Activated T-helper 17 cell treated with anti-CD3 and anti-CD28 coated beads, Interleukin-2, amount 50 U/mL, for 72 hours (primary cell): ENCODE results near the gene MEIS2. TPM values are rescaled to one million over a fixed set of nuclear protein-coding genes. Genes with fewer than 3 reads are reported as not detected.

ENCODE experiments used
- ATAC-seq: fragments of 150-1000 bp; cut with Tn5 transposase; replicated peaks from 2 replicates; pipeline ENCODE4 v1.10.0; 2021; ENCODE audit warnings: mild to moderate bottlenecking, moderate library complexity
- H3K27ac Mint-ChIP-seq: one replicate; pipeline ENCODE4 v1.8.0; 2022; ENCODE audit warnings: mixed read lengths
- H3K27me3 Mint-ChIP-seq: one replicate; pipeline ENCODE4 v1.8.0; 2022; ENCODE audit warnings: mixed read lengths
- H3K36me3 Mint-ChIP-seq: one replicate; pipeline ENCODE4 v1.8.0; 2022; ENCODE audit warnings: low read depth, mild to moderate bottlenecking, mixed read lengths
- H3K4me1 Mint-ChIP-seq: one replicate; pipeline ENCODE4 v1.8.0; 2022; ENCODE audit warnings: mixed read lengths
- H3K4me3 Mint-ChIP-seq: one replicate; pipeline ENCODE4 v1.8.0; 2022; ENCODE audit warnings: mild to moderate bottlenecking, mixed read lengths
- H3K9me3 Mint-ChIP-seq: one replicate; pipeline ENCODE4 v1.8.0; 2022; ENCODE audit warnings: mixed read lengths
- total RNA-seq, 2 donors: library from RNA; stranded (reverse); gene quantifications; one replicate each; pipeline ENCODE4 v1.2.3, GENCODE V29; 2022

Gene MEIS2
- not detected for total RNA-seq

DNA sequence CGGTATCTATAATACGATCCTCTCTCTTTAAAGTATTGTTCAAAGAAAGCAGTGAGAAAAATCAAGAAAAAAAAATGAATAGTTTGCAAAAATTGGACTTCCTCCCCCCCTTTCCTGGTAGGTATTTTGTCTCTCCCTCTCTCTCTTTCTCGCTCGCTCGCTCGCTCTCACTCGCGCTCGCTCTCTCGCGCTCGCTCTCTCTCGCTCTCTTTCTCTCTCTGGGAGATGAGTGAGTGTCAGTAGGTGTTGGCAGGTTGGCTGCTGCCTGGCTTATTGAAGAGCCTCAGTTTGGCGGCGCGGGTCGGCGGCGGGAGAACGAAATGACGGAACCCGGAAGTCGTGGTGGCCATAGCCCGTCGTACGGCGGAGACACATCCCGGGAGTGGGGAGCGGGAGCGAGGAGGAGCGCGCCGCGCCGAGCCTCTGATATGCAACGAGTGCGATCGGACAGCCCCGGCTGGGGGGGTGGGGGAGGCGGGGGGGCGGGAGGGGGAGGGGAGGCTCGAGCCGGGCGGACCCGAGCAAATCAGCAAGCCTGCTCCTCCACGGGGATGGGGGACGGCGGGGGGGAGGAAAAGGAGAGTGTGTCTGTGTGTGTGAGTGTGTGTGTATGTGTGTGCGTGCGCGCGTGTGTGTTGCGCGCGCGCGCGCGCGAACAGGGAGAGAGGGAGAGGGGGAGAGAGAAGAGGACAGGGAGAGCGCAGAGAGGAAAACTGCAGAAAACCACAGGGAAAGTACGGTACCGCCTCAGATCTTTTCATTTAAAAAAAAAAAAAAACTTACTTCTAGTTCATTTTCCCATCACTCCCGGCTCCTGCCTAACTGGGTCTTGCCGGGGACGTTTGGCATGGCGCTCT is at the start of gene MEIS2:
Gene MEIS2, minus strand, starts transcription at position 441 of the 857 bp plus-strand sequence. CDS start 1,083 bp downstream, outside the sequence.
- peak within 1 kb of the TSS; percentile 79 for H3K4me3 Mint-ChIP-seq
- H3K9me3 Mint-ChIP-seq, result peaks cover 4% of the 10 kb centered on the region
- H3K27ac Mint-ChIP-seq, result no peak within 1 kb of the TSS
- H3K36me3 Mint-ChIP-seq, result peaks cover 31% of the 10 kb centered on the region
- peaks cover 72% of the 10 kb centered on the region for H3K27me3 Mint-ChIP-seq
- ATAC-seq, result peak; percentile 69
- H3K4me1 Mint-ChIP-seq, result peaks cover 20% of the 10 kb centered on the region

DNA sequence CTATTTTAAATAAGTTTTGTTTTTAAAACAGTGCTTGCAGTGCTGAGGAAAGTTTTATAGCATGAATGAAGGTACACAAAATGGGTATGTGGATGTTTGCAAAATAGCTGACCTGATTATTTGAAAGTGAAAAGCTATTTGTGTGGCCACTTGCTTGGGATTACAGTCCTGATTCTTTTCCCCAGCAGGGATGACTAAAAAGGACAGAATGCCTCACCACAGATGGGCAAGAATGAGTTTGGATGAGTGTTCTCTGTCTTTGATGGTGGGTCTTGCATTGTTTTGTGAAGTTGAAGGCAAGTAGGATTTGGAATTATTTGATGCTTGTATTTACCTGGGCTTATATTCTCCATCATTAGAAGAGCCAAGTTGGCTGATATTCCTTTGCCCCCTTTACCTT is 48.8 kb upstream of the MEIS2 start:
- Mint-ChIP-seq H3K36me3 (no peaks in the 10 kb centered on the region), H3K27me3 (peaks cover 6% of the 10 kb centered on the region), H3K9me3 (peaks cover 3% of the 10 kb centered on the region), H3K4me3 (no peak overlapping the region), H3K4me1 (no peaks in the 10 kb centered on the region), H3K27ac (no peak overlapping the region)
- no peak for ATAC-seq

DNA sequence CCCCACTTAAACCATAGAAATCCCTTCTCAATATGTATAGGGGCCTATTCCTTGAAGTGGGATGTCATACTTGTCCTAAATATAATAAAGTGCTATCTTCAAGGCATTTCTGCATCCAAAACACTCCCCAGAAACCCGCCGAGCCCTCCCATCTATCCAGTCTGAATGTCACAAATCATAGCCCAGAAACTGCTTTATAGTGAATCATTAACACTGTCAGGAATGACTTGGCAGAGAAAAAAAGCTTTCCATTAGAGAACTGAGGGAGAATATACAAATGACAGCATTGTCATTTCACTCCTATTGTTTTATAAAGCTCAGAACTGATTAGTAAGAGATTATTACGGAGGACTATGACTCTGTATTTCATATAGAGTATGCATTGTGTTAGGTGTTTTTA is 48.4 kb upstream of the MEIS2 start:
- Mint-ChIP-seq H3K36me3 (no peaks in the 10 kb centered on the region), H3K4me3 (no peak overlapping the region), H3K9me3 (peaks cover 3% of the 10 kb centered on the region), H3K27ac (no peak overlapping the region), H3K27me3 (peaks cover 10% of the 10 kb centered on the region), H3K4me1 (no peaks in the 10 kb centered on the region)
- ATAC-seq, result no peak

DNA sequence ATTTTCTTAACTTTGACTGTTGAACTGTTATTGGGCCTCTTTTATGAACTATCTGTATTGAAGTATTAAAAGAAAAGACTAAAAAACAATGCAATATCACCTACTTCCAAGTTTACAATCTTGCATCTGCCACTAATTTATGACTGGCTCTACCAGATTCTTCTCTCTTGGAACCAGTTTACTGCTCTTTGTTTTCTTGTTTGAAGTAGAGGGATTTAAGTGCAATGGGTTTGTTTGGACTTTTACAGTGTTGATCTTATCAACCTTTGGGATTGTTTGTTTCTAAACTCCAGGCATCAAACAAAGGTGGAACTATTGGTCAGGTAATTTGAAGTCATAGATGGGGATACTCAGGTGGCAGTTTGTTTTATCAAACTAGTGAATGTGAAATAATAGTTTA is 43.0 kb upstream of the MEIS2 start:
- H3K4me1 Mint-ChIP-seq, result no peaks in the 10 kb centered on the region
- H3K4me3 Mint-ChIP-seq, result no peak overlapping the region
- H3K27me3 Mint-ChIP-seq, result peaks cover 16% of the 10 kb centered on the region
- ATAC-seq, result no peak
- H3K9me3 Mint-ChIP-seq, result peaks cover 3% of the 10 kb centered on the region
- no peak overlapping the region for H3K27ac Mint-ChIP-seq
- no peaks in the 10 kb centered on the region for H3K36me3 Mint-ChIP-seq

DNA sequence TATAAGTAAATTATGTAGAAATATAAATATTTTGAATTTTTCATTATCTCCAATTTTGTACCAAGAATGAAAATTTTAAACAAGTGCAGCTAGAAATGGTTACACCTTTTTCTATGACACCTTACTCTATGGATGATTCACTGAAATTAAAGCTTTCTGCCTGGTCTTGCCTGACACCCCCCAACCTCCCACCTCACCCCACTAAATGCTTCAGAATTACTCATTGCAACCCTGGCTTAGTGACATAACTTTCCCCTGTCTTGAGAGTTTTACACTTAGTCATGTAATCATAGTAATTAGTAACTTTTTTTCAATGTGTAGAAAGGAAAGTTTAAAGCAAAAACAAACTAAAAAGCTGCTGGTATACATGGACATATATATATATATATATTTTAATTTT is 42.0 kb upstream of the MEIS2 start:
- Mint-ChIP-seq H3K4me3 (no peak overlapping the region), H3K4me1 (no peaks in the 10 kb centered on the region), H3K36me3 (no peaks in the 10 kb centered on the region), H3K27ac (no peak overlapping the region), H3K27me3 (peaks cover 19% of the 10 kb centered on the region), H3K9me3 (peaks cover 3% of the 10 kb centered on the region)
- ATAC-seq, result no peak

DNA sequence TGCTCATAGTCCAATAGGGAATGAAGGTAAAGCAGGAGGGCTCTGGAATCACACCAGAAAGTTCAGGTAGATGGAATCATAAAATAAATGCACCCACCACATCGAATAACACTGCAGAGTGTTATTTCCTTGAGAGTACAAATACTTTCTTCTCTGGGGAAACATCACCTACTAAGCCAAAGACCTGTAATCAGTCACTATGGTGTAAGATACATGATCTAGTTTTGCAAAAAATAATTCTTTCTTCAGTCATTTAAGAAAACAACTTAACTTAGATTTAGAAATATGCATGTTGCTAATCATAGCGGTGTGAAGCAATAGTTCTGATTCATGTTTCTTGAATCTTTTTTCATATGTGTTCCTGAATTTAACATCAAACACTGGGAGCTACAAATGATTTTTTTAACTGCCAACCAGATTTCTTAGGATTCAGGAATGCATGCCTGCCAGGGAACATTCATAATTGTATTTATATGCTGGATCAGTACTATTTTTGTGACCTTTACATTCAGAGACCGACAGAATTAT is 40.2 kb upstream of the MEIS2 start:
- ATAC-seq, result no peak
- no peak overlapping the region for H3K4me3 Mint-ChIP-seq
- peaks cover 3% of the 10 kb centered on the region for H3K9me3 Mint-ChIP-seq
- peaks cover 19% of the 10 kb centered on the region for H3K27me3 Mint-ChIP-seq
- H3K4me1 Mint-ChIP-seq, result no peaks in the 10 kb centered on the region
- no peaks in the 10 kb centered on the region for H3K36me3 Mint-ChIP-seq
- H3K27ac Mint-ChIP-seq, result no peak overlapping the region

DNA sequence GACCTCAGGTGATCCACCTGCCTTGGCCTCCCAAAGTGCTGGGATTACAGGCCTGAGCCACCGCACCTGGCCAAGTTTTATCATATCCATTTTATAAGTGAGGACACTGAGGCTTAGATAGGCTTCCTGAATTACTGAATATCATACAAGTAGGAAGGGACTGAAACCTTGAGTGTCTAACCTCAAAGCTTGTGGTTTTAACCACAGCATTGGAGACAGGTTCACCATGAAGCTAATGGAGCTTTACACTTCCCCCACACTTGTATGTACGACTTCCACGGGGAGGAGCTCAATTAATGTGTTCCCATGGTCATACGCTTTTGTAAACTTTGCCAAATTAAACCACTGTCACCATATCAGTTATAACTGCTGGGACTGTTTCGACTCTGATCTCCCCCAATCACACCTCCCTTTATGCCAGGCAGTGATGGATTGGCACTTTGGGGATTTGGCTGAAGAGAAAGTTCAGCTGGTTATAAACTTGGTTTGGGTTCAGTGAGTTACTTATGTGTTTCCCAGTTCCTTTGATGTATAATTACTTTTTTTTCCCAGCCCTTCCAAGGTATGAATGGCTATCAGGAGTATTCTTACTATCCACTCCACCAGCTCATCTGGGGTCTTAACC is 38.4 kb upstream of the MEIS2 start:
- Mint-ChIP-seq H3K36me3 (no peaks in the 10 kb centered on the region), H3K27ac (no peak overlapping the region), H3K9me3 (no peaks in the 10 kb centered on the region), H3K27me3 (peaks cover 12% of the 10 kb centered on the region), H3K4me1 (no peaks in the 10 kb centered on the region), H3K4me3 (no peak overlapping the region)
- no peak for ATAC-seq

DNA sequence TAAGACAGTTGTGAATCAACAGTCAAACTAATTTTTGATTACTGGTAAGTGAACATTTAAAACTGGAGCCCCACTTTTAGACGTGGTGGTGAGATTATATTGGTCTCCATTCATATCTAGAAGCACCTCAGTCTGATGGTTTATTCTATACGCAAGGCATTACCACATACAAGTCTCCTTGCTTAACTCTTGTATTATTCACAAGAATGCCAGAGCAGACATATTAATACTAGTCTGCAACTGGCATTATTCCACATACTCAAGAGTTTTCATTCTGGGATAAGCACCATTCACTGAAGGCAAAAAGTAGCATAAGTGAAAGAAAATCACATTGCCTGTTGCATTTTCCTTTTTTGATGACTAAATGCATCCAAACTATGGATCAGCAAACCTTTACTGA is 36.9 kb upstream of the MEIS2 start:
- Mint-ChIP-seq H3K9me3 (no peaks in the 10 kb centered on the region), H3K4me1 (no peaks in the 10 kb centered on the region)

DNA sequence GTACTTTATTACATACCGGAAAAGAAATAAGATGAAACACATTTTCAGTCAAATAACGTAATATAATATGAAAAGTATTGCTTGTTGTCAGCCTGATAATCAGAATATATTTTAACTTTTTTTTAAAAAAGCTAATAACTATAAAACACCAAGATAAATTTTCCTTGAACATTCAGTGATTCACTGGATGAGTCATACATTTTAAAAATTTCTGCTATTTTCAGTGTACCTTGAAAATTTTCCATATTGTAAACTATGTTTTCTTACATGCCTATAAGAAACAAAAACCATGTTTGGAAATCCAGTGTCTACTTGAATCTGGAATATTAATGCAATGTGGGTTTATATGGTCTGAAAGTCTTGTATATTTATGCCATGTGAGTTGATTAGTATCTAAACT is 36.3 kb upstream of the MEIS2 start:
- Mint-ChIP-seq H3K4me1 (no peaks in the 10 kb centered on the region), H3K27ac (no peak overlapping the region), H3K9me3 (no peaks in the 10 kb centered on the region), H3K27me3 (peaks cover 15% of the 10 kb centered on the region), H3K4me3 (no peak overlapping the region), H3K36me3 (no peaks in the 10 kb centered on the region)
- no peak for ATAC-seq

More for the DNA sequence above, 36.9 kb upstream of the MEIS2 start:
- peaks cover 15% of the 10 kb centered on the region for H3K27me3 Mint-ChIP-seq
- H3K4me3 Mint-ChIP-seq, result no peak overlapping the region
- H3K36me3 Mint-ChIP-seq, result no peaks in the 10 kb centered on the region
- H3K27ac Mint-ChIP-seq, result no peak overlapping the region
- no peak for ATAC-seq

DNA sequence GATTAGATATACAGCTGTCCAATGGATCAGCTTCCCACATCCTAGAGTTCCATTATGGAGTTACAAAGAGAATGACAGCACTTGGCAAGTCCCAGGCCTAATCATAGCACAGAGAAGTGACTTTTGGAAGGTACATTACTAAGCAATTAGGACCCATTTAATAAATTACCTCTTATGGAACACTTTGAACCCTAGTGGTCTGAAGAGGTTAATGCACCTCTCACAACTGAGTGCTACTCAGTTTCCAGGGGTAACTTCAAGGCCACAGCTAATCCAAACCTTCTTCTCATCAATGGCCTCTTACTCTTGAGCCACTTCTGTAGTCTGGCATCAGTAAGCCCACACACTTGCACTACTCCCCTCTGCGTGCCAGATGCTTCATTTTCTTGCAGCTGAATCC is 34.9 kb upstream of the MEIS2 start:
- Mint-ChIP-seq H3K36me3 (no peaks in the 10 kb centered on the region), H3K4me3 (no peak overlapping the region), H3K9me3 (no peaks in the 10 kb centered on the region), H3K27ac (no peak overlapping the region), H3K4me1 (no peaks in the 10 kb centered on the region), H3K27me3 (peaks cover 18% of the 10 kb centered on the region)
- no peak for ATAC-seq

DNA sequence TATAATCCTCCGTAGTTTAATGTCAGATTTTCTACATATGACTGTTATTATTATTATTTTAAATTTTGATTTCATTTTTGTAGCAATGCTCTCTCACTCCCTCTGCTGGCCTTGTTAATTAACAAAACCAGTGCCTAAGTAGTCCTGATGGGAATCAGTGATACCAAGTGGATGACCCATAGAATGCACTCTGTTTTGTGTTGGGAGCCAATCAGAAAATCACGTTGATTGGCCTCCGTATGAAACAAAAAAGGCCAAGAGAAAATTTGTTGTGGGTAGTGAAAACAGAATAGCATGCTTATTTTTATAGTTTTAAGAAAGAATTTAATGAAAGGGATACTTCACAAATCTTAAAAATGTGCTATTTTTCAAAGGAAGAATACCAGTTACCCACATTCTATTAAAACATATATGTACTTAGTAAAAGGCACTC is 34.4 kb upstream of the MEIS2 start:
- Mint-ChIP-seq H3K9me3 (no peaks in the 10 kb centered on the region), H3K27ac (no peak overlapping the region)

DNA sequence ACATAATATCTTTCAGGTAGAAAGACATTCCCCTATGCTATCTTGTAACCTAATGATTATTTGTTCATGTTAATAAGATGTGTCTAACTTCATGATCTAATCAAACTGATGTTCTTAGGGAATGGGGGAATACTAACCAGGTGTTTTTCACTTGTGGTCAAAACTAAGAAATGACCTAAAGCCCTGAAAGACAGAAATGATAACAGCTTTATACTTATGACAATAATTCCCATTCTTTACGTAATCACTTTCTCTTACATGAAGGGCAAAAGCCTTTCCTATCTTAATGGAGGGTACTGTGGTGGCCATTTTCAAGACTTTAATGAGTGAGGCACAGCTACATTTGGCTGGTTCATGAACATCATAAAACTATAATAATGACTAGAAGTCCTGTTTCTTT is 33.9 kb upstream of the MEIS2 start:
- no peak for ATAC-seq
- H3K4me3 Mint-ChIP-seq, result no peak overlapping the region
- peaks cover 23% of the 10 kb centered on the region for H3K27me3 Mint-ChIP-seq
- no peaks in the 10 kb centered on the region for H3K36me3 Mint-ChIP-seq
- no peaks in the 10 kb centered on the region for H3K4me1 Mint-ChIP-seq
- H3K27ac Mint-ChIP-seq, result no peak overlapping the region
- no peaks in the 10 kb centered on the region for H3K9me3 Mint-ChIP-seq

More for the DNA sequence above, 34.4 kb upstream of the MEIS2 start:
- H3K4me3 Mint-ChIP-seq, result no peak overlapping the region
- H3K36me3 Mint-ChIP-seq, result no peaks in the 10 kb centered on the region
- peaks cover 18% of the 10 kb centered on the region for H3K27me3 Mint-ChIP-seq
- ATAC-seq, result no peak
- H3K4me1 Mint-ChIP-seq, result no peaks in the 10 kb centered on the region

DNA sequence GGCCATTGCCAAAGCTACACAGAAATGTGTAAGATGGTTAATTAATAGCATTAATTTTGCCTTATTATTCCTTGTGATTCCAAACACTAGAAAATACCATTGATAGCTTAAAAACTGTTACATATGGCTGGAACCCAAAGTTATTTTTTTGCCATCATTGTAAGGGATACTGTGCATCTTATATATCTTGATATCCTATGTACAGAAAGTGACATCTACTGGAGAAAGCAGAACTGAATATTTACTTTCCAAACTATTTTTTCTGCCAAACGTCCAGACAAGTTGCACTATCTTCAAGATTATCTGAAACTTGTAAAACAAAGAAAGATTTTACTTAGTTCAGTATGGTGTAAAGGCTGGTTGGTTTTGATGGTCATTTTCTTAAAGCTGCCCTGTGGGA is 33.3 kb upstream of the MEIS2 start:
- Mint-ChIP-seq H3K9me3 (no peaks in the 10 kb centered on the region), H3K4me3 (no peak overlapping the region), H3K4me1 (no peaks in the 10 kb centered on the region), H3K27ac (no peak overlapping the region), H3K27me3 (peaks cover 26% of the 10 kb centered on the region), H3K36me3 (no peaks in the 10 kb centered on the region)
- no peak for ATAC-seq

DNA sequence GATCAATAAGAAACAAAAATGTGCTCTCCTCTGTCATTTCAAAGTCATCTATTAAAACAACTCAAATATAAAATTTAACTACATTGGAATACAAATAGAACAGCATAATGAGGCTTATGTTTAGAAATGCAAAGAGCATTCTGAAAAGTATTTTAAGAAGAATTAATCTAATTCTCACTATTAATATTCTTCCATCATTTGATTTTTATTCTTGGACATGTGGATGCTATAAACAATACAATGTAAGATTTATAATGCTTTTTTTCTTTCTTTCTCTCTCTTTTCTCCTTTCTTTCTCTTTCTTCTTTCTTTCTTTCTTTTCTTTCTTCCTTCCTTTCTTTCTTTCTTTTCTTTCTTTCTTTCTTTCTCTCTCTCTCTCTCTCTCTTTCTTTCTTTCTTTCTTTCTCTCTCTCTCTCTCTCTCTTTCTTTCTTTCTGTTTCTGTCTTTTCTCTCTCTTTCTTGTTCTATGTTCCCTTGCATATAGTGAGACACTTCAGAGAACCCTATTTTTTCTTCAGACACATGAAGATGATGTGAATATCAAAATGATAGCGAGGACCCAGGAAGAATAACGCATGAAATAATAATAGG is 32.6 kb upstream of the MEIS2 start:
- ATAC-seq, result no peak
- no peak overlapping the region for H3K27ac Mint-ChIP-seq
- no peak overlapping the region for H3K4me3 Mint-ChIP-seq
- no peaks in the 10 kb centered on the region for H3K36me3 Mint-ChIP-seq
- H3K9me3 Mint-ChIP-seq, result no peaks in the 10 kb centered on the region
- H3K4me1 Mint-ChIP-seq, result no peaks in the 10 kb centered on the region
- peaks cover 30% of the 10 kb centered on the region for H3K27me3 Mint-ChIP-seq

DNA sequence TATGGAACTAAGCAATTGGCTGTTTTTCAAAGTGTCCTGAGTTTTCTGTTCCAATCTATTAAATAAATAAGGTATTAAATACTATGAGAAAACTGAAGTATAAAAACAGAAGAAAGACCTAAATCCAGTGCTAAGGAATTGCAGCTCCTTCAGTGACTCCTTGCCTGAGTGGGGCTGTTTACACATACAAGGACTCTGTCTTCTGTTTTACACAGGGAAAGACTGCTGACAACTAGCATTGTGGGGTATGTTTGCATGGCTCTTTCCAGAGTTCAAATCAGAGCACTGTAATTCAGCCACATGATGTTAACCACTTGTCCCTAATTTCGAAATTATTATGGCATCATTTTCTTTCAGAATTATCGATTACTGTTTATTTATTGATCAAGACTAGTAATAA is 31.3 kb upstream of the MEIS2 start:
- H3K4me3 Mint-ChIP-seq, result no peak overlapping the region
- ATAC-seq, result no peak
- no peaks in the 10 kb centered on the region for H3K9me3 Mint-ChIP-seq
- no peaks in the 10 kb centered on the region for H3K4me1 Mint-ChIP-seq
- peaks cover 27% of the 10 kb centered on the region for H3K27me3 Mint-ChIP-seq
- H3K27ac Mint-ChIP-seq, result no peak overlapping the region
- no peaks in the 10 kb centered on the region for H3K36me3 Mint-ChIP-seq
